Hepatocyte (in vitro differentiated cells): ENCODE data around the gene ADTRP.

ENCODE experiments used
- CTCF ChIP-seq: fragments of 200-600 bp; sonication (generic); IDR thresholded peaks from 2 replicates; pipeline ENCODE4 v1.5.1; 2016; ENCODE audit warnings: antibody characterized with exemption, mild to moderate bottlenecking; ENCODE audit not compliant: poor library complexity
- EZH2phosphoT487 ChIP-seq: fragments of 200-600 bp; sonication (generic); IDR thresholded peaks from one replicate; pipeline ENCODE4 v1.6.1; 2018; ENCODE audit warnings: antibody characterized with exemption, mild to moderate bottlenecking, low read depth, moderate library complexity; ENCODE audit not compliant: unreplicated experiment, severe bottlenecking

GRCh38 chr6:11766589-11767450 is 11.8 kb downstream of the ADTRP start:
- TF ChIP-seq CTCF (no peak), EZH2phosphoT487 (no peak)
